Common myeloid progenitor, CD34-positive (primary cell): ENCODE results near the gene GCGR.

ENCODE experiments used
- CTCF ChIA-PET: fragments of 350-600 bp; sonication (Branson Sonifier 250); formaldehyde crosslinking; loops from one replicate; lab custom pipeline; 2021; ENCODE audit warnings: antibody characterized with exemption; lab: Charles Lee
- POLR2A ChIA-PET: fragments of 350-600 bp; sonication (Branson Sonifier 250); formaldehyde crosslinking; loops from one replicate; lab custom pipeline; 2021; ENCODE audit warnings: antibody characterized with exemption; lab: Charles Lee
- DNase-seq, 3 donors: peaks; one replicate each; pipeline versions ENCODE4 v3.0.0 to v3.0.0-alpha.2; 2013
- H3K27ac ChIP-seq, 2 experiments: 1 replicate in 1 of 2; 2 replicates in 1 of 2; pipeline ENCODE4 v1.7.0; 2013; ENCODE audit warnings: inconsistent platforms in 2 of 2, low read length in 2 of 2, mild to moderate bottlenecking in 2 of 2, low read depth in 1 of 2, moderate library complexity in 1 of 2; ENCODE audit not compliant: severe bottlenecking in 2 of 2, insufficient read depth in 1 of 2, poor library complexity in 1 of 2
- H3K27me3 ChIP-seq, 5 experiments: replicated peaks in 2 of 5; 1 replicate in 3 of 5; 2 replicates in 2 of 5; pipeline versions ENCODE4 v1.6.1 to v1.7.0; 2013; ENCODE audit warnings: low read length in 4 of 5, mild to moderate bottlenecking in 2 of 5, moderate library complexity in 2 of 5, inconsistent platforms in 1 of 5; ENCODE audit not compliant: insufficient read depth in 5 of 5, control insufficient read depth in 4 of 5
- H3K36me3 ChIP-seq, 4 experiments: 1 replicate in 2 of 4; 2 replicates in 2 of 4; pipeline versions ENCODE4 v1.6.1 to v1.7.0; 2013; ENCODE audit warnings: low read length in 3 of 4, control low read depth in 1 of 4, mild to moderate bottlenecking in 1 of 4; ENCODE audit not compliant: control insufficient read depth in 4 of 4, insufficient read depth in 4 of 4
- H3K4me1 ChIP-seq, 4 experiments: 1 replicate in 3 of 4; 2 replicates in 1 of 4; pipeline versions ENCODE4 v1.6.1 to v1.7.1; 2013; ENCODE audit warnings: low read length in 3 of 4, mild to moderate bottlenecking in 3 of 4, control low read depth in 1 of 4, inconsistent platforms in 1 of 4, moderate library complexity in 1 of 4; ENCODE audit not compliant: control insufficient read depth in 4 of 4, insufficient read depth in 4 of 4; ENCODE audit errors: control extremely low read depth in 1 of 4
- H3K4me3 ChIP-seq, 7 experiments: 1 replicate in 4 of 7; 2 replicates in 3 of 7; pipeline versions ENCODE4 v1.5.1 to v1.7.0; 2013; ENCODE audit warnings: mild to moderate bottlenecking in 7 of 7, low read length in 6 of 7, moderate library complexity in 6 of 7, inconsistent platforms in 2 of 7, low read depth in 2 of 7, control low read depth in 1 of 7; ENCODE audit not compliant: insufficient read depth in 4 of 7, control insufficient read depth in 1 of 7; ENCODE audit errors: extremely low read depth in 1 of 7
- H3K9me3 ChIP-seq, 5 experiments: 1 replicate in 4 of 5; 2 replicates in 1 of 5; pipeline versions ENCODE4 v1.6.1 to v1.7.1; 2013; ENCODE audit warnings: low read length in 4 of 5, mild to moderate bottlenecking in 2 of 5, inconsistent platforms in 1 of 5, low read depth in 1 of 5, moderate library complexity in 1 of 5; ENCODE audit not compliant: control insufficient read depth in 4 of 5, insufficient read depth in 2 of 5; ENCODE audit errors: control extremely low read depth in 1 of 5
- WGBS: methylation state at CpG from one replicate; pipeline ENCODE4 v1.1.5; 2013; ENCODE audit not compliant: insufficient coverage; 5-methylcytosine and 5-hydroxymethylcytosine counted together

GCGR gene

DNA sequence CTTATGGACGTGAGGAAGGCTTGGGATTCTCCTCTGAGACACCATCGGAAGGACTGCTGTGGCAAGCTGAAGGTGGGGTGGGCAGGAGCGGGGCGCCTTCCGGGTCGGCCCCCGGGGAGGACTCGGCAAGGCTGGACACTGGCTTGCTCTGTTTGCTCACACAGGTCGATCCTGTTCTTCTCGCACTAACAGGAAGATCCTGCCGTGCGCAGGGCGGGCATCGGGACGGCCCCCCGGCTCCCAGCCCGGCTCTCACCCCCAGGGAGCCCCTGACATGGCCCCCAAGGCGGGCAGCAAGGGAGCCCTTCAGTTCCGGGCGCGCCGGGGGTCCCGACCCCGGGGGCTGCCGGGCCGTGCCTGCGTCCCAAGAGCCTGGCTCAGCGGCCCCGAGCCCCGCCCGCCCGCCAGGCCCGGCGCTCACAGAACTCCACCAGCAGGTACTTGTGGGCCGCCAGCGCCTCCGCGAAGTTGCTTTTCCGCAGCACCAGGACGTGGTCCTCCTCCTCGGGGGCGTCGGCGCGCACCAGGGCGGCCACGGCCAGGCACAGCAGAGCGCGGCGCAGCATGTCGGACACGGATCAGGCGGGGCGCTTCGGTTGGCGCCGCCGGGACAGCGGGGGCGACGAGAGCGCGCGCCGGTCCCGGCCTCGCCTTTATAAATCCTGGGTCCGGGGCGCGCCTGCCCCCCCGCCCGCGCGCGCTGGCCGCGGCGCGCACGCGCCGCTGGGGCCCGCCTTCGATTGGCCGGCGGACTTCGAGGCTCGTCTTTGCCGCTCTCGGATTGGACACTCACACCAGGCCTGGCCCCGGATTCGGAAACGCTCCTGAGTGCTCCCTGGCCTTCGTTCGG is 56.2 kb downstream of the GCGR start, which contains the start of gene P4HB:
Gene P4HB (minus strand): TSS at position 630 of the 850 bp plus-strand sequence. CDS start 64 bp downstream, at position 566.
- no peaks in the 10 kb centered on the region for H3K27me3 ChIP-seq
- DNase-seq, result no peak
- WGBS, result 0% methylated on average over 90 of the region's 95 CpGs
- peaks cover 5 to 30% (median 27%) of the 10 kb centered on the region in 4 experiments for H3K4me1 ChIP-seq
- peaks cover 10 to 39% (median 26%) of the 10 kb centered on the region in 4 experiments for H3K36me3 ChIP-seq
- POLR2A ChIA-PET, result interaction anchor here (0.6 to 1.9 kb wide), 7 partner anchors 10 to 238 kb away, joined by 3 to 21 read pairs (median 3); partner anchors contain the start of genes ARHGDIA and FASN
- CTCF ChIA-PET, result interaction anchor here (0.8 to 1.6 kb wide), 3 partner anchors 9 to 129 kb away, joined by 3 to 5 read pairs (median 3); no protein-coding TSS in a partner anchor
- H3K9me3 ChIP-seq, result no peaks in the 10 kb centered on the region
- peak within 1 kb of the TSS; percentile 75 to 92 (median 80) for H3K4me3 ChIP-seq
- peak within 1 kb of the TSS; percentile 96 to 99 for H3K27ac ChIP-seq

DNA sequence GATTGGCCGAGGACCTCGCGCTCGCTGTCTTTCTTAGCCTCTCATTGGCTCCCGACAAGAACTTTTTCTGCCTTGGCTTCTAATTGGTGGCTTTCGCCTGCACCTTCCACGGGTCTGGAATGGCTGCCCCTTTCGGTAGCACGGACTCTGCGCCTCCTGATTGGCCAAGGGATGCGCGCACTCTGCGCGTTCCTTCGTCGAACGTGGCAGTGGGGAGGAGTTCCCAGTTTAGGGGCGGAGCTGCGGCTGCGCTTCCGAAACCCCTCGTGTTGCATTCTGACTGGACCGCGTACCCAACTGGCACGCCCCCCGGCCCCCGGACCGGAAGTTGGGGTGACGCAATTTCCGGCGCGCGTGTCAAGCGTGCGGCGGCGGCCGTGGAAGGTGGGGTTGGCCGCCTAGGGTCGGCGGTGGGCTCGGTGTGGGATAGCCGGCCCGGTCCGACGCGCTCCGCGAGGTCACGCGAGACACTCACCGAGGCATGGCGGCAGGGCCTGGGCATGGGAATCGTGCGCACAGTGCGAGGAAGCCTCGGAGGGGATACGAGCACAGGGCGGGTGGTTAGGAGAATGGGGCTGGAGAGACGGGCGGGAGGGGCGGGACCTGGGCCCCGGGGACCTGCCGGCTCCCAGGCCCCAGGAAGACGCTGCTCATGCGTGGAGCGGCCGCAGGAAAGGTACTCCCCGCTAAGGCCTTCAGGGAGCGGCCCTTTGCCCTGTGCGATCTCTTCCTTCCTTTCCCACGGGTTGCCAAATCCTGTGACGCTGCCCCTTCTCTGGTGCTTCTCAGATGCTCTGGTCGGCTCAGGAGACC is 57.0 kb downstream of the GCGR start:
- peak; percentile 100 for DNase-seq
- ChIA-PET POLR2A (interaction anchor here (0.6 to 1.9 kb wide), 8 partner anchors 9 to 237 kb away, joined by 3 to 21 read pairs (median 3); partner anchors contain the start of genes ARHGDIA, FASN and MCRIP1), CTCF (interaction anchor here (1.0 to 1.6 kb wide), 2 partner anchors 9 to 130 kb away, joined by 3 to 5 read pairs; no protein-coding TSS in a partner anchor)
- Histone ChIP-seq H3K27me3 (no peaks in the 10 kb centered on the region), H3K4me3 (peak overlapping the region; percentile 22 to 90 (median 76)), H3K9me3 (no peaks in the 10 kb centered on the region), H3K36me3 (peaks cover 8 to 38% (median 23%) of the 10 kb centered on the region in 4 experiments), H3K4me1 (peaks cover 5 to 30% (median 28%) of the 10 kb centered on the region in 4 experiments), H3K27ac (peak overlapping the region; percentile 96 to 99)
- under 1% methylated on average over 64 of the region's 74 CpGs for WGBS

DNA sequence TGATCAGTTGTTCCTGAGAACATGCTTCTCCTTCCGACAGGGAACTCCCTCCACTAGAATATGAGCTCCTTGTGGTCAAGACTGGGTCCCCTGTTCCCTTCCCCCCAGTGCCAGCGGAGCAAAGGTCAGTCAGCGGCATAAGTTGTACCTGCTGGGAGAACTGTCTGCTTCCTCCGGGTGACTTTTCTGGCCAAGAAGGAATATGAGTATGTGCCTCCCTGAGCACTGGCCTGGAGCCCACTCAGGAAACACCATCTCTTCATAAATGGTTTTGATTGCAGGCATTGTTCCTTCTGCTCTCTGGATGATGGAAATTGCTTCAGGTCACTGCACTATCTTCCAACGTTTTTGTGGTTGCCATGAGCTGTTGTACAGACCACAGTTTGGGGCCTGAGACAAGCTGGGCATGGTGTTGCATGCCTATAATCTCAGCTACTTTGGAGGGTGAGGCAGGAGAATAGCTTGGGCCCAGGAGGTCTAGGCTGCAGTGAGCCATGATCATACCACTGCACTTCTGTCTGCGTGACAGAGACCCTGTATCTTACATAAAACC is 59.2 kb downstream of the GCGR start:
- POLR2A ChIA-PET, result no interaction called here
- no peaks in the 10 kb centered on the region for H3K27me3 ChIP-seq
- H3K4me1 ChIP-seq, result peaks cover 5 to 52% (median 45%) of the 10 kb centered on the region in 4 experiments
- H3K4me3 ChIP-seq, result no peak overlapping the region
- CTCF ChIA-PET, result interaction anchor here (0.6 kb wide), 1 partner anchor 9 kb away, joined by 3 read pairs; no protein-coding TSS in a partner anchor
- 96% methylated on average over 2 of the region's 6 CpGs for WGBS
- no peak overlapping the region for H3K27ac ChIP-seq
- H3K36me3 ChIP-seq, result peaks cover 5 to 47% (median 22%) of the 10 kb centered on the region in 4 experiments
- no peaks in the 10 kb centered on the region for H3K9me3 ChIP-seq
- no peak for DNase-seq
